Measurements from ENCODE around the gene AASDHPPT. TPM values are rescaled to one million over a fixed set of nuclear protein-coding genes. Genes with fewer than 3 reads are reported as not detected.
"Not testable (repeated sequence)": the region's sequence is repeated elsewhere in the genome, so short reads cannot be mapped to it uniquely, and the experiment has no call there.

The AASDHPPT gene
- total RNA-seq, 2 donors from 2014 or later = 30.2 to 35.4 TPM

DNA sequence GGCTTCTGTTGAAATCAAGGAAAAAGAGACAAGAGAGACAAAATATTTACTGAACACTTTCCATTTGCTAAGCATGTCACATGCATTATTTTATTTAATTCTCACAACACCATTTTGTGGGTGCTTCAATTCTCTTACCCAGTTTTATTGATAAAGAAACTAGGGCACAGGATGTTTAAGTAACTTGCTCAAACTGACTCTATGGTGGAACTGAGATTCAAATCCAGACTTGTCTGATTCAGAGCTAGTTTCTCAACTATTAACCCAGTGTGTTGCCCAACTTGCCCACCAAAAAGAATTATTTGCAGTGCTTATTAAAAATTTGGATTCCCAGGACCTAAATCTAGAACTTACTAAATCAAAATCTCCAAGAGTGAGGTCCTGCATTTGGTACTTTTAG is 33.9 kb upstream of the AASDHPPT start:
- Histone ChIP-seq H3K4me1 (ENCODE audit: control insufficient read depth in 1 of 2, low read depth in 2 of 2) (no peaks in the 10 kb centered on the region), H3K27me3 (replicated peaks; ENCODE audit: insufficient read depth) (no peaks in the 10 kb centered on the region), H3K27ac (no peak overlapping the region), H3K4me3 (no peak overlapping the region), H3K9me3 (no peaks in the 10 kb centered on the region), H3K36me3 (no peaks in the 10 kb centered on the region)
- TF ChIP-seq, protein P1, sequence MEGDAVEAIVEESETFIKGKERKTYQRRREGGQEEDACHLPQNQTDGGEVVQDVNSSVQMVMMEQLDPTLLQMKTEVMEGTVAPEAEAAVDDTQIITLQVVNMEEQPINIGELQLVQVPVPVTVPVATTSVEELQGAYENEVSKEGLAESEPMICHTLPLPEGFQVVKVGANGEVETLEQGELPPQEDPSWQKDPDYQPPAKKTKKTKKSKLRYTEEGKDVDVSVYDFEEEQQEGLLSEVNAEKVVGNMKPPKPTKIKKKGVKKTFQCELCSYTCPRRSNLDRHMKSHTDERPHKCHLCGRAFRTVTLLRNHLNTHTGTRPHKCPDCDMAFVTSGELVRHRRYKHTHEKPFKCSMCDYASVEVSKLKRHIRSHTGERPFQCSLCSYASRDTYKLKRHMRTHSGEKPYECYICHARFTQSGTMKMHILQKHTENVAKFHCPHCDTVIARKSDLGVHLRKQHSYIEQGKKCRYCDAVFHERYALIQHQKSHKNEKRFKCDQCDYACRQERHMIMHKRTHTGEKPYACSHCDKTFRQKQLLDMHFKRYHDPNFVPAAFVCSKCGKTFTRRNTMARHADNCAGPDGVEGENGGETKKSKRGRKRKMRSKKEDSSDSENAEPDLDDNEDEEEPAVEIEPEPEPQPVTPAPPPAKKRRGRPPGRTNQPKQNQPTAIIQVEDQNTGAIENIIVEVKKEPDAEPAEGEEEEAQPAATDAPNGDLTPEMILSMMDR (IDR thresholded peaks at IDR 0.05) = no peak
- ATAC-seq (ENCODE audit: insufficient number of reproducible peaks, low FRiP score, low read depth) (no peak), DNase-seq (ENCODE audit: low spot score) (no peak)

DNA sequence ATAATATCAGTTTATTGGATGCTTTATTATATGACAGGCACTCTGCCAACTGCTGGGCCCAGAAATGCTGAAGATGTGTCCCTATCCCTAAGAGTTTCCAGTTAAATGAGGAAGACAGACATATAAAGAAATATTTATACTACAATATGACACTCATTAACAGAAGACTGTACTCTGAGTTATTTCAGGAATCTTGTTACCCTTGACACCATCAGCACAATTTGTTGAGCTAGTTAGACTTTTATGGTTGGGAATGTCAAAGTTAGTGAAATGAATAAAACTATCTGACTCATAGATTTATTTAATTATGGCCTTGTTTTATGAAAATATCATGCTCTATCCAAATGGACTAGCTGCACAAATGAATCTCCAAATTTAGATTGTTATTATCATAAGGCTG is 29.8 kb upstream of the AASDHPPT start:
- ATAC-seq (ENCODE audit: insufficient number of reproducible peaks, low FRiP score, low read depth) (no peak), DNase-seq (ENCODE audit: low spot score) (no peak)
- no peak overlapping the region for H3K4me3 ChIP-seq
- H3K9me3 ChIP-seq = no peaks in the 10 kb centered on the region
- H3K36me3 ChIP-seq = no peaks in the 10 kb centered on the region
- no peak overlapping the region for H3K27ac ChIP-seq
- H3K4me1 ChIP-seq (ENCODE audit: control insufficient read depth in 1 of 2, low read depth in 2 of 2) = no peaks in the 10 kb centered on the region
- H3K27me3 ChIP-seq (replicated peaks; ENCODE audit: insufficient read depth) = no peaks in the 10 kb centered on the region
- TF ChIP-seq, protein P1 (IDR thresholded peaks at IDR 0.05) = no peak

DNA sequence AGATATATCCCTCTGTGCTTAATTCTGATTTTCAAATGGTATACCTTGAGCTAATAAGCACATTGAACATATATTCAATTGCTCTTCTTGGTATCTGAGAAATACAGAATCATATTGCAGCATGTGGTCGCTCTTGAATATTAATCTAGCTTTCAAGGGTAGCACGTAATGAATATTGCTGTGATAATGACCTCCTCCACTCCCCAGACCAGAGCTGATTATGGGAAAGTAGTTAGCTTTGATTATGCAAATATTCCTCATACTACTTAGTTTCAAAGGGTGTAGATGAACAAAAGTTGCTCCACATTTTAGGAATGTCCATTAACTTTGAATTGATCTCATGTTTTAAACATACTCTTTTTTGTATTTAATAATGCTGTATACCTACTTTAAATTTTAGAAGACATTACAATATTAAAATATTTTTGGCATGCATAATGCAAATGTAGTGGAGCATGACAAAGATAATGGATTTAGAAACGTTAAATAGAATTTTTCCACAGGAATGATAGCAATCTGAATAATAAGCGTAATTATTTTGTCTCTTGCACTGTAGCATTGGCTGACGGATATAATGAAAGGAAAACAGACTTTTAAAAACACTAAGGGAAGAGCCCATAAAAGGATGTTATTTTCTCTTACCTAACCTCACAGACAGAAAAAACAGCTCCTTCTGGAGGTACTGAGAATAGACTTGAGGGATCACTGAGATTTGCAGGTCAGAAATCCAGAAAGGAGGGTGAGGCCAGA is 27.6 kb upstream of the AASDHPPT start:
- no peaks in the 10 kb centered on the region for H3K4me1 ChIP-seq (ENCODE audit: control insufficient read depth in 1 of 2, low read depth in 2 of 2)
- TF ChIP-seq, protein P1 (IDR thresholded peaks at IDR 0.05) = no peak

DNA sequence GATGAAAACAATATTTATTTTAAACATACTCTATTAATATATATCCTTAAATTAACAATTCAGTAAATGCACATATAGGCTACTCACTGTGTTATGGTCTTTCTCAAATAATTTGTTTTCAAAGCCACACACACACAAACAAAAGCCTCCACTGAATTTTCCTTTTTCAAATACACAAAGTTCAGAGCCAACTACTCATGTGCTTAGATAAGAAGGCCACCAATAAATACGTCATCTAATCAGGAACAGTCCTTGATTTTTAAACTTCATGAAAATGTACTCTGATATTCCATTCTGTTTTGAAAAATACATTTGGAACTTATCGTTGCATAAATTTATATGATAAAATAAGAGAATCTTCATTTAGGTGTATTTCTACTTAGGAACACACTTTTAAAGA is 26.4 kb upstream of the AASDHPPT start:
- H3K9me3 ChIP-seq = no peaks in the 10 kb centered on the region
- no peak overlapping the region for H3K27ac ChIP-seq
- no peaks in the 10 kb centered on the region for H3K36me3 ChIP-seq
- no peaks in the 10 kb centered on the region for H3K27me3 ChIP-seq (replicated peaks; ENCODE audit: insufficient read depth)
- TF ChIP-seq, protein P1 (IDR thresholded peaks at IDR 0.05) = no peak
- DNase-seq (ENCODE audit: low spot score) (no peak), ATAC-seq (ENCODE audit: insufficient number of reproducible peaks, low FRiP score, low read depth) (no peak)
- no peak overlapping the region for H3K4me3 ChIP-seq
- H3K4me1 ChIP-seq (ENCODE audit: control insufficient read depth in 1 of 2, low read depth in 2 of 2) = no peaks in the 10 kb centered on the region

More for the DNA sequence above, 27.6 kb upstream of the AASDHPPT start:
- no peak for DNase-seq (ENCODE audit: low spot score)
- Histone ChIP-seq H3K4me3 (no peak overlapping the region), H3K27me3 (replicated peaks; ENCODE audit: insufficient read depth) (no peaks in the 10 kb centered on the region), H3K36me3 (no peaks in the 10 kb centered on the region), H3K27ac (no peak overlapping the region), H3K9me3 (no peaks in the 10 kb centered on the region)
- ATAC-seq (ENCODE audit: insufficient number of reproducible peaks, low FRiP score, low read depth) = no peak

DNA sequence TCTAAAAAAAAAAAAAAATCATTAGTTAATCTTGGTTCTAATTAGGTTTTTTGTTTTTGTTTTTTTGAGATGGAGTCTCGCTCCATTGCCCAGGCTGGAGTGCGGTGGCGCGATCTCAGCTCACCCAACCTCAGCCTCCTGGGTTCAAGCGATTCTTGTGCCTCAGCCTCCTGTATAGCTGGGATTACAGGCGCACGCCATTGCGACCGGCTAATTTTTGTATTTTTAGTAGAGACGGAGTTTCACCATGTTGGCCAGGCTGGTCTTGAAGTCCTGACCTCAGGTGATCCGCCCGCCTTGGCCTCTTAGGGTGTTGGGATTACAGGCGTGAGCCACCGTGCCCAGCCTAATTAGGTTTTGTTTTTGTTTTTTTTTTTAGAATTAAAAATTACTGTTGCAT is 19.1 kb upstream of the AASDHPPT start:
- not testable (repeated sequence) for ATAC-seq (ENCODE audit: insufficient number of reproducible peaks, low FRiP score, low read depth); H3K36me3 ChIP-seq; H3K4me3 ChIP-seq; DNase-seq (ENCODE audit: low spot score); H3K4me1 ChIP-seq (ENCODE audit: control insufficient read depth in 1 of 2, low read depth in 2 of 2); H3K9me3 ChIP-seq; H3K27ac ChIP-seq; H3K27me3 ChIP-seq (replicated peaks; ENCODE audit: insufficient read depth)

DNA sequence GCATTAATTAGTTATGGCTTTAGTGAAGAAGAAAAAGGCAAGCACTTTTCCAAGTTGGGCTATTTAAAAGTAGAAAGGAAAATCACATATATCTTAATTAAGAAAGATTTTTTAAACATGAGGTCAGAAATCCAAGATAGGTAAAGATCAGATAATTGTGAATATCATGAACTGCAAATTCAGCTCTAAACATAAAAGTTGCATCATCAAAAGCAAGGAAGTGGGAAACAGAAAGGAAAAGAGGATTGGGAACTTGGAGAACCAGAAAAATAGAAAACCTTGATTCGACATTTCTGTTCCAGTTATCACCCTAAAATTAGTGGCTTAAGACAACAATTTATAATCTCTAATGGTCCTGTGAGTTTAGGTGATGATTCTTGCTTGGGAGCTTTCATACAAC is 17.8 kb upstream of the AASDHPPT start:
- Histone ChIP-seq H3K4me3 (no peak overlapping the region), H3K27ac (no peak overlapping the region), H3K4me1 (ENCODE audit: control insufficient read depth in 1 of 2, low read depth in 2 of 2) (no peaks in the 10 kb centered on the region), H3K9me3 (no peaks in the 10 kb centered on the region), H3K36me3 (peaks cover 9% of the 10 kb centered on the region), H3K27me3 (replicated peaks; ENCODE audit: insufficient read depth) (no peaks in the 10 kb centered on the region)
- DNase-seq (ENCODE audit: low spot score) (no peak), ATAC-seq (ENCODE audit: insufficient number of reproducible peaks, low FRiP score, low read depth) (no peak)
- TF ChIP-seq, protein P1 (IDR thresholded peaks at IDR 0.05) = no peak
